HG02610 (cell line): ENCODE measurements around the gene PPM1D.
A peak's percentile ranks its signal among the peaks of the same experiment; 100 is the strongest.
"Not testable (repeated sequence)": the region's sequence is repeated elsewhere in the genome, so short reads cannot be mapped to it uniquely, and the experiment has no call there.

ENCODE experiments used
- ATAC-seq: cut with Tn5 transposase; IDR thresholded peaks from one replicate; pipeline ENCODE4 v1.9.1; 2021; ENCODE audit warnings: mild to moderate bottlenecking, moderate library complexity; ENCODE audit not compliant: unreplicated experiment

PPM1D gene

DNA sequence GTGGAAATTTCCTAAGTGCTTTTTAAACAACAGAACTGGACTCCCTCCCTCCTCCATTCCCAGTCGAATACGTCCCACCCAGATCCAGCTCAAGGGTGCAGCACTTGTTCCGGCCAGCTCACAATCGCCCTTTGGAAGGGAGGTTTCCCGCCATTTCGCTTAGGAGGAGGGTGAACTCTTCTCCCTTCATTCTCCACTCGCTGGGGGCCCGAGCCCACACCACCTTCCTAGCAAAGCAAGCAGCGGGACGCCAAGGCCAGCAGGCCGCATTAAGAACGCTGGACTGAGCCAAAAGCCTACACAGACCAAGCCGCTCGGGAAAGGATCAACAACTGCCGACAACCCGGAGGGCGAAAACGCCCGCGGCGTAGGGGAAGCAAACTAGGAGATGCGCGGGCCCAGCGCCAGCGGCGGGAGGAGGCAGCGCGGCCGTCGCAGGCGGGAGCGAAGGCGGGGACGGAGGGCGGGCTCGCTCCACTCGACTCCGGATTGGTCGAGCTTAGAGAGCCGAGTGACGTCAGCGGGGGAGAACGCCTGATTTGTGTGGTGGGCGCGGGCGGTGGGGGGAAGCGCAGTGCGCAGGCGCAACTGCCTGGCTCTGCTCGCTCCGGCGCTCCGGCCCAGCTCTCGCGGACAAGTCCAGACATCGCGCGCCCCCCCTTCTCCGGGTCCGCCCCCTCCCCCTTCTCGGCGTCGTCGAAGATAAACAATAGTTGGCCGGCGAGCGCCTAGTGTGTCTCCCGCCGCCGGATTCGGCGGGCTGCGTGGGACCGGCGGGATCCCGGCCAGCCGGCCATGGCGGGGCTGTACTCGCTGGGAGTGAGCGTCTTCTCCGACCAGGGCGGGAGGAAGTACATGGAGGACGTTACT lies at the start of gene PPM1D:
TSS of gene PPM1D (plus strand) at position 574 of the 870 bp plus-strand sequence. CDS start at position 796, 222 bp downstream.
- peak; percentile 91 for ATAC-seq

DNA sequence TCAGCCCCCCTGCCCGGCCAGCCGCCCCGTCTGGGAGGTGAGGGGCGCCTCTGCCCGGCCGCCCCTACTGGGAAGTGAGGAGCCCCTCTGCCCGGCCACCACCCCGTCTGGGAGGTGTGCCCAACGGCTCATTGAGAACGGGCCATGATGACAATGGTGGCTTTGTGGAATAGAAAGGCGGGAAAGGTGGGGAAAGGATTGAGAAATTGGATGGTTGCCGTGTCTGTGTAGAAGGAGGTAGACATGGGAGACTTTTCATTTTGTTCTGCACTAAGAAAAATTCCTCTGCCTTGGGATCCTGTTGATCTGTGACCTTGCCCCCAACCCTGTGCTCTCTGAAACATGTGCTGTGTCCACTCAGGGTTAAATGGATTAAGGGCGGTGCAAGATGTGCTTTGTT lies 47.7 kb upstream of the PPM1D start:
- not testable (repeated sequence) for ATAC-seq

DNA sequence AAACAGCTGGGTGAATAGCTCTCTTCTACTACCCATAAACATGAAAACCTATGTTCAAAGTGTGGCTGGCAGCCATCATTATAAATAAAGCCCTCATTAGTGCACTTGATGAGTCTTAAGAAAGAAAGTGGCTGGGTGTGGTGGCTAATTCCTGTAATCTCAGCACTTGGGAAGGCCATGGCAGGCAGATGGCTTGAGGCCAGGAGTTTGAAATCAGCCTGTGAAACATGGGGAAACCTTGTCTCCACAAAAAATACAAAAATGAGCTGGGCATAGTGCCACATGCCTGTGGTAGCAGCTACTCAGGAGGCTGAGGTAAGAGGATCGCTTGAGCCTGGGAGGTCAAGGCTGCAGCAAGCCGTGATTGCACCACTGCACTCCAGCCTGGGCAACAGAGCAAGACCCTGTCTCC lies 45.6 kb upstream of the PPM1D start:
- no peak for ATAC-seq

DNA sequence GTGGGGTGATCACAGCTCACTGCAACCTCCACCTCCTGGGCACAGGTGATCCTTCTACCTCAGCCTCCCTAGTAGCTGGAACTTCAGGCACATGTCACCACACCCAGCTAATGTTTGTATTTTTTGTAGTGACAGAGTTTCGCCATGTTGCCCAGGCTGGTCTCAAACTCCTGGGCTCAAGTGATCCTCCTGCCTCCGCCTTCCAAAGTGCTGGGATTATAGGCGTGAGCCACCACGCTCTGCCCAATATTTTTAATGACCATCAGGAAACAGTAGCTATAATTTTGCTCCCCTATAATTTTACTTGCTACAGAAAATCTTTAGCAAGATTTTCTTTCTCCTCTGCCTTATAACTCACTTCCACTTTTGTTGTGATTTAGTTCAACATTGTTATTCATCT lies 44.2 kb upstream of the PPM1D start:
- no peak for ATAC-seq

DNA sequence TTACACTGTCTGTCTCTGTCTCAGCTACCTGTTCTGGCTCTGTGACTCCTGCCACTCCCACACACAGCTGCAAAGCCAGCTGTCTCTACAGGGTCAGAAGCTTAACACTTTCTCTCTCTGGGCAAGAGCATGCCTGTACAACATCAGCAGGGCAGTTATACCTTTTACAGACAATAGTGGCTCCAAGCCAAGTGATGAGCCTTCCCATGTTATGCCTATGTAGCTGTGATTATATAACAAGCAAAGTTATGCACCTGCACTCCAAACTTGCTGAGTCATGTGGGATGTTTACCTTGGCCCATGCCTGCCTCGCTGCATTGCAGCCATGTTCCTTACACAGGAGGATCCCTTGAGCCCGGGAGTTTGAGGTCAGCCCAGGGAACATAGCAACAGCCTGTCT lies 42.2 kb upstream of the PPM1D start:
- no peak for ATAC-seq

DNA sequence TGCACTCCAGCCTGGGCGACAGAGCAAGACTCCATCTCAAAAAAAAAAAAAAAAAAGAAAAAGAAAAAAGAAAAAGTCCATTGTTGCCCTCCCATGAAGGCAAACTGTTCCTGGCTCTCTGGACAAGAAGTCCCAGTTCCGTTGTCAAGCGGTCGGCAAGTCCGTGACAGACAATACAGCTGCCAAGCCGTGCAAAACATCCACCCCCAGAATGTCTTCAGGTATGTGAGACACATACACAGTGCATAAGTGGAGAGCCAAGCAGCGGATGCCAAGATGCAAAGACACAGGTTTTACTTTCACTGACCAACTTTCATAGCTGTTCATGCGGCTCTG lies 40.4 kb upstream of the PPM1D start:
- ATAC-seq, result no peak

DNA sequence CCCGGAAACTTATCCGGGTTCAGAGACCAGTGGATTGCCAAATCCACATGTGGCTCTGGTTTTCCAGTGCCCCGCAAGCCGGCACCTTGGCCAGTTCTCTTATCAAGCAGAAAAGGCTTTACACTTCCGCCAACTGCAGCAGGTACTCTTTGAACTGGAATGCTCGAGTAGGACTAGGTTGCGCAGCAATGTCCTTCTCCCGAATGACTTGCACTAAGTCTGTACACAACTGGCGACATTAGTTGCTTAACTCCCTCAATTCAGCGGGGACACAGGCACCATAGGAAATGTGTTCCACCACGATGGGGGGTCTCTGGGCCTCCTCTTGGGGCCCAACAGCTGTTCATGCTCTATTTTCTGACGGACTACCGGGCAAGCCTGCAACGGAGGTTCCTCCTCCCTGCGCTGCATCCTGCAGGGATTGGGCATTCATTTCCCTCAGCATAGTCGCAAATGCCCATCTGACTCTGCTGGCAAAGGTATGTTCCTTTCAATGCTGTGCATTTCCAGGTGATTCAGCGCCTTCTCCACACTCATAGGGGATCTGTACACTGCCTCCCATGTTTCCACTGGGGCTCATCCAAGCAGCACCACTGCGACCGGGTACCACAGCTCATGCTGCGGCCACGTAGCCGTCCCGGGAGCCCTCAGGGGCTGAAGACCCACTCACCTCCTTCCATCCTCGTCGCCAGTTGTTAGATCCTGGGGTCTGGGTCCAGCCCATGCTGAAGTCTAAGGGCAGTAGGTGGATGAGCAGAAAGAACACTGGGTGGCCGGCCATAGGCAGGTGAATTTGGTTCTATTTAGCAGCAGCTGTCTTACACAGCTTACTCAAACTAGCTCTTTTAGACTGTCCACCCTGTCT lies 39.8 kb upstream of the PPM1D start:
- ATAC-seq, result no peak

DNA sequence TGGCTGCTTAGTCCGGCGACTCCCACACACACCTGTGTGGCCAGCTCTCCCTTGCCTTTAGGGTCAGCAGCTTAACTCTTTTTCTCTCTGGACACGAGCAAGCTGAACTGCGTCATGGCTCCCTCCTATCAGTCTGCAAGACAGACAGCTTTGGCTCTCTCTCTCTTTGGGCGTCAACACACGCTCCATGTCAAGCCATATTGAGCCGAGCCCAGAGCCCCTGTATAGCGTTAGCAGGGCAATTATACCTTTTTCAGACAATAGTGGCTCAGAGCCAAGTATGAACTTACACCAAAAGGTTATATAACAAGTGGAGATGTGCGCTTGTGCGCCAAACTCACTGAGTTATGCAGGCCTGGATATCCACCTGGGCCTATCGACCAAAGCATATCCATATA lies 39.1 kb upstream of the PPM1D start:
- no peak for ATAC-seq

DNA sequence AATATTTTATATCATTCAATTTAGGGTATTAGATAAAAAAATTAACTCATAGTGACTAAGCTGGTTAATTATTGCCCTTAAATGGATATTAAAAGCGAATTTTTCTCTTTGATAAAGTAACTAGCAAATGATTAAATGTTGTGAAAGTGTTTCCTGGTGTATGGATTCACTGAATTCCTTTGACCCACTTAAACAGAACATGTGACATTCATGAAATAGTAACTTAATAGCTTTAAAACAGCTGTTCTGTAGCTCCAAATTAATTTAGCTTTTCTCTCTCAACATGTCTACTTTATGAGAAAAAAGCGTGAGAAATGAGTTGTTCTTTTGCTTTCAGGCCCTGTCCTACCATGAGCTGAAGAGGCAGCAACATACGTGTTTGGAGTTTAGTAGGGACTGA lies 37.6 kb upstream of the PPM1D start:
- ATAC-seq, result no peak

DNA sequence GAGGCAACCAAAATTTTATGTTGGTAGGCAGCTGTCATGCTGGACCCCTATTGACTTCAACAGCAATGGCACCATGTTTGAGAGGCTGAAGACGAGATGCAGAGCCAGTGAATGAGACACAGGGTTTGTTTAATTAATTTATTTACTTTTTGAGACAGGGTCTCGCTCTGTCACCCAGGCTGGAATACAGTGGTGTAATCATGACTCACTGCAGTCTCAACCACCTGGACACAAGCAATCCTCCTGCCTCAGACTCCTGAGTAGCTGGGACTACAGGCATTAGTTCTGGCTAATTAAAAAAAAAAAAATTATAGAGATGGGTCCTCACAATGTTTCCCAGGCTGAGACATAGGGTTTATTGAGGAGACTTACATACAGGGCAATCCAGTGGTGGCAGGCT lies 36.2 kb upstream of the PPM1D start:
- ATAC-seq, result no peak

DNA sequence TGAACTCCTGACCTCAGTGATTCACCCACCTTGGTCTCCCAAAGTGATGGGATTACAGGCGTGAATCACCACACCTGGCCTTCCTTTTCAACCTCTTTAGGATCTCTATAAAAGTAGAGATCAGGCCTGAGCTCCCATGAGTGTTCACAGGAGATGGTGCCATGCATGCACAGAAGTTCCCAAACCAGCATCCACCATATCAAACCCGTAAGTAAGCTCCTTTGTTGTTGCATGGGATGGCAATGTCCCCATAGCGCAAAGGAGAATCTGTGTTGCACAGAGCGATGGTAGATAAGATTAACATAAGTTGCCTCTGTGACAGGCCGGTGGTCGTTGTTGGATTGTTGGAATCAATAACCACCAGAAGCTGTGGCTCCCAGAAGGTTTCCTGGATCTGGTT lies 34.8 kb upstream of the PPM1D start:
- no peak for ATAC-seq

DNA sequence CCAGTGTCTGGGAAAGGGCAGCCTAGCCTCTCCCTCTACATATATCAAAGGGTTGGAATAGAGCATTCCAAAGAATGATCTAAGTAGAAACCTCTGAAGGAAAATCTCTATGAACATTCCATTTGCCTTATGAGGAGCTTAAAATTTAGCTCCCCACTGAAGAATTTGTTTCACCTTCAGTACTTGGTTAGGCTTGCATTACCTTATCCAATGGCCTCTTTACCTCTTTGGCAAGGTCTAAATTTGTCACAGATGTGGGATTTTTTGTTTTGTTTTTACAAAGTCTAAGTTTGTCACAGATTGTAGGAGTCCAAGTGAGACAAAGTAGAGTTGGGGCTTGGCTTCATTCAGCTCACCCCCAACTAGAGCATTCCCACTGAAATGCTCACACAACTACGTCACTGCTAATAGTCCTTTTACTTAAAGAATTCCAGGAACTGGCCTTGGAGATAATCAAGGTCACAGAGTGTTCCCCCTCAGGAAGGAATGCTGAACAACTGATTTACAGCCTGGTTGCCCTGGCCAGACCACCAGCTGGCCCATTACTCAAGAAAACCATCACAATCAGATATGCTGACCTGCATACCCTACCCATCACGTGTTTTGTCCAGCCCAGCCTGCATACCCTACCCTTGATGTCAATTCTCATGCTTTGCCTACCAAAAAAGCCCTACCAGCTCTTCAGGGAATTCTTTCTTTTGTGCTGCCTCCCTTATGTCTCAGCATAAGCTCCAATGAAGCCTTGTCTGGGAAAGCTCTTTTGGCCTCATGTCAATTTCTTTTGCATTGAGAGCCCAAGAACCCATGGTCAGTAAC lies 26.5 kb upstream of the PPM1D start:
- no peak for ATAC-seq

DNA sequence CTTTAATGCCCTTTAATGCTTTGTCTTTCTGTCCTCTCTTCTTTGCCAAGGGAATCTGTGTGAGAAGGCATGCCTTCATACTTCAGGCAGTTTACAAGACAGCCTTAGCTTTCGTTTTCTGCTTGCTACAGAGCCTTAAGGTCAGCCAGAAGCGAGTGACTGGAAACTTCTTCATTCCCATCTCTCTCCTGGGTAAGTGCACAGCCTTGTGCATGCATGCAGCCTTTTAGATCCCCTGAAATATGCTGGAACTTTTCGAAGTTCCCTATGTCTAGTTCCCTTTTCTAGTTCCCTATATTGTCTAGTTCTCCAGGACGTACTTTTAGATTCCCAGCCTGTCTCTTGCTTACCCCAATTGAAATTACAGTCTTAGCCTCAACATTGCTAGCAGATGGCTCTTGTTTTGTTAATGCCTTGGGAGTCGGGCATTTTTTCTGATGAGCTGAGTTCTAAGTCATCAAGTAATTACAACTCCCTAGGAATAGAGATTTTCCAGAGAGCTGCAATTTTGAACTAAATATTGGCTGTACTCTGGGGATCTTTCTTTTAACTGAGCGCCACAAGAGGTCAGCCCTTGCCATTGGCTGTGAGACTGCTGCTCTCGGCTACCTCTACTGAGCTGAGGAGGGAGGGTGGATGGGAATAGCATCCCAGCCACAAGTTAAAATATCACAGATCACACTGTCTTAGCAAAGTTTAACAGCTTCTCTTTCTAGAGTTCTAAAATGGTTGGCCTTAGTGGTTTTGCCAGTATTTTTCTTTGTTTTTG lies 22.7 kb upstream of the PPM1D start:
- peak; percentile 54 for ATAC-seq

DNA sequence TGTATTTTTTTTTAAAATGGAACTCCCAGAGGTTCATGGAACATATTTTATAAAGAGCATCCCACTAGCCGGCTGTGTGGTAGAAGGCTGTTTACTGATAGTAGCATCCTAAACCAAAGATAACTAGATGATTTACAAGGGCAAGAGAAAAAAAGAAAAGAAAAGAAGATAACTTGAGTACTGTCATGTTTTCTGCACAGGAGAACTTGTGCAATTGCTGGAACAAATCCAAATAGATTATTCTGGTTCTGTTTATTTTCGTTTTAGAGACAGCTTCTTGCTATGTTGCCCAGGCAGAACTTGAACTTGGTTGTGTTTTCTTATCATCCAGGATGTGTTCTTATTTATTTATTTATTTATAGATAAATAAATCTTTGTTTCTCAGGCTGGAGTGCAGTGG lies 20.9 kb upstream of the PPM1D start:
- ATAC-seq, result no peak

DNA sequence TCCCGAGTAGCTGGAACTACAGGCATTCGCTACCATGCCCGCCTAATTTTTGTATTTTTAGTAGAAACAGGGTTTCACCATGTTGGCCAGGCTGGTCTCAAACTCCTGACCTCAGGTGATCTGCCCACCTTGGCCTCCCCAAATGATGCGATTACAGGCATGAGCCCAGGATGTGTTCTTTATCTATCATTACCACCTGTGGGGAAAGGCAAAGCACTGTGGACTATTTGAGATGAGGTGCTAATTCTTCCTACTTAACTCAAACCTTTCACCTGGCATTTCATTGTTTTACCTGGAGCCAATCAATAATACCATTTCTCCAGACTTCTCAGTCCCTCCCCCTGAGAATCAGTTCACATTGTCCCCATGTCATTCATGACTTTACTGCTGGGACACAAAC lies 20.4 kb upstream of the PPM1D start:
- no peak for ATAC-seq

DNA sequence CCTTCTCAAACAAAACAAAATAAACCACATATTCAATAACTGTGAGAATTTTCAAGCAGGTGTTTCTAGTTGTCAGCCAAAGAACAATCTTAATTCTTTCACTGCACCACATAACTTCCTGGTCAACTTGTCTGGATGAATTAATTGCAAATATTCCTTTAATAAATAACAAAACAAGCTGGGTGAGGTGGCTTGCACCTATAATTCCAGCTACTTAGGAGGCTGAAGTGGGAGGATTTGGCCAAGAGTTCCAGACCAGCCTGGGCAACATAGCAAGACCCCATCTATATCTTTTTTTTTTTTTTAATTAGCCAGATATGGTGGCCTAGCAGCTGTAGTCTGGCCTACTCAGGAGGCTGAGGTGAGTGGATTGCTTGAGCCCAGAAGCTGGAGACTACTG lies 17.0 kb upstream of the PPM1D start:
- no peak for ATAC-seq

DNA sequence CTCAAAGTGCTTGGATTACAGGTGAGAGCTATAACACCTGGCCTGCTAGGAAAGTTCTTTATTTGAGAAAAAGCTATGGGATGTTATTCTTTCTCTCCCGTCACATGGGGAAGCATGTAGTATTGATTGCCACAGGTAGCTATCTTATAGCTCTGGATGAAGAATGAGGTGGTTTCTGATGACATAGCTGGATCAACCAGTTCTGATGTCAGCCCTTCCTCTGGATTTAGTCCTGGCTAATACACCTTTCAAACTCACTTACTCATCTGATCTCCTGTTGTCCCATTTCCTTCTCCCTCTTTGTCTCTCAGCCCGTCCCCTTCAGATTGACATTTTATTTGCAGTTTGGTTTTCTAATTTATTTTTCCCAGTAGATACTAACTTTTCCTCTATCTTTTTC lies 14.1 kb upstream of the PPM1D start:
- no peak for ATAC-seq

DNA sequence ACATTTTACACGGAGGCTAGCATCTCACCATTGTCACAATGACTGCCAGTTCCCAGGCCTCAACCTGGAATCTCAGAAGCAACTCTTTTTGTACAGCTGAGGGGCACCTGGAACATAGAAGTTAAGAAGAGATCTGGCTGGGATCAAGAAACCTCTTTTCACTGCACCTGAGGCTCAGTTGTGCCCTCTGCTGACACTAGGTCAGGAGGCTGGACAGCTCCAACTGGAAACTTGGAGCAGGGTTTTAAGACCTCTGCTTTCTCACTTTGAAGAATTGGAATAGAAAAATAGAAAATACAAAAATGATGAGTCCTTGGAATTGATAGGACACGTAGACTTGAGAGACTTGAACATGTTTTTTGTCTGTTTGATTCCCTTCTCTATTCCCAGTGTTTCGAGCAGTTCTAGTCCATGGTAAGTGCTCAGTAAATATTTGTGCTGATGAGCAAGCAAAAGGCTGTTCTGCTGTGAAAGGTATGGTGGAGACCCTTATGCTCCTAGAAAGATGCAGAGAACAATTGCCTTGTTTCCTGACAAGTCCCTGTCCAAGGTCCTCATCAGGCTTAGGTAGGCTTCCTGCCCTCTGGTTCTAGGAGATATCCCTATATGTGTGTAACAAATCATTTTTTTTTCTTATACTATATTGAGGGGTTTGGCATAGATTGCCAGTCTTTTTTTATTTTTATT lies 13.6 kb upstream of the PPM1D start:
- no peak for ATAC-seq

DNA sequence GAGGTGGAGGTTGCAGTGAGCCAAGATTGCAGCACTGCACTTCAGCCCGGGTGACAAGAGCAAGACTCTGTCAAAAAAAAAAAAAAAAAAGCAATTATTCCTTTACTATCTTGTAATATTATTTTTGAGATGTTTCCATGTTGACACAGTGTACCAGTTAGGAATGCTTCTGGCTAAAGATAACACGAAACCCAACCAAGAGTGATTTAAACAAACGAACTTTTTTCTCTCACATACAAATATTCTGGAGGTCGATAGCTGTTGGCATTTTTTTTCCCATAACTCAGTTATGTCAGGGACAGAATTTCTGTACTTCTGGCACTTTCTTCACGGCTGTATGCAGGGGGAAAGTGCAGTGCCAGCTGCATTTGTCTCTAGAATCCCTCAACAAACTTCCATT lies 9.9 kb upstream of the PPM1D start:
- no peak for ATAC-seq

DNA sequence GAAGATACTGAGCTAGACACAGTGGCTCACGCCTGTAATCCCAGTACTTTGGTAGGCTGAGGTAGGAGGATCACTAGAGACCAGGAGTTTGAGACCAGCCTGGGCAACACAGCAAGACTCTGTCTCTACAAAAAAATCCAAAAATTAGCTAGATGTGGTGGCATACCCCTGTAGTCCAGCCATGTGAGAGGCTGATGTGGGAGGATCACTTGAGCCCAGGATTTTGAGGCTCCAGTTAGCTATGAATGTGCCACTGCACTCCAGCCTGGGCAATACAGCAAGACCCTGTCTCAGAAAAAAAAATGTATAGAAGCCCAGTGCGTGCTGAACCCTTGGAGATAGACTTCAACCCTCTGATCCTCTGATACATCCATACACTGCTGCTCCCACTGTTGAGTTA lies 7.2 kb upstream of the PPM1D start:
- no peak for ATAC-seq
